ENCODE measurements around the gene C20orf141.
"Not testable (repeated sequence)": the region's sequence is repeated elsewhere in the genome, so short reads cannot be mapped to it uniquely, and the experiment has no call there.

C20orf141 gene, protein sequence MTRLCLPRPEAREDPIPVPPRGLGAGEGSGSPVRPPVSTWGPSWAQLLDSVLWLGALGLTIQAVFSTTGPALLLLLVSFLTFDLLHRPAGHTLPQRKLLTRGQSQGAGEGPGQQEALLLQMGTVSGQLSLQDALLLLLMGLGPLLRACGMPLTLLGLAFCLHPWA

DNA sequence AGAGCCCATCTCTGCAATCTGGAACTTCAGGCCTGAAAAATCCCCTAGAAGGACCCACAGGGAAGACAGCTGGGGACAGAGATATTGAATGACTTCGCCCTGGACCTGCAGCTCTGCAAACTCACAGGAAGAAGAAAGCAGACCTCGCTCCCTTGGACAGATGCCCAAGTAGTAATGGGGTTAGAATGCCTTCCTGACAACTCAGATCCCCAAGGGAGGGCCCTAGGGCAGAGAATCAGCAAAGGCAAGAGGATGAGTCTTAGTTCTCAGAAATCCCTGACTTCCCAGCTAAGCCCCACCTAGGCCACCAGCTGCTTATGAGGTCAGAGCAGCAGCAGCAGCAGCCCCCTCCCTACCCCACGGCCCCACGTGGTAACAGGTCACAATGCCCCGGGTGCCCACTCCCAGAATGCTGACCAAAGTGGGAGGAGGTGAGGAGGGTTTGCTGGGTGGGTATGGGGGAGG is at the start of gene C20orf141:
Gene C20orf141, plus strand, starts transcription at position 401 of the 465 bp plus-strand sequence. CDS start 198 bp downstream, outside the sequence.
- no peak for DNase-seq

DNA sequence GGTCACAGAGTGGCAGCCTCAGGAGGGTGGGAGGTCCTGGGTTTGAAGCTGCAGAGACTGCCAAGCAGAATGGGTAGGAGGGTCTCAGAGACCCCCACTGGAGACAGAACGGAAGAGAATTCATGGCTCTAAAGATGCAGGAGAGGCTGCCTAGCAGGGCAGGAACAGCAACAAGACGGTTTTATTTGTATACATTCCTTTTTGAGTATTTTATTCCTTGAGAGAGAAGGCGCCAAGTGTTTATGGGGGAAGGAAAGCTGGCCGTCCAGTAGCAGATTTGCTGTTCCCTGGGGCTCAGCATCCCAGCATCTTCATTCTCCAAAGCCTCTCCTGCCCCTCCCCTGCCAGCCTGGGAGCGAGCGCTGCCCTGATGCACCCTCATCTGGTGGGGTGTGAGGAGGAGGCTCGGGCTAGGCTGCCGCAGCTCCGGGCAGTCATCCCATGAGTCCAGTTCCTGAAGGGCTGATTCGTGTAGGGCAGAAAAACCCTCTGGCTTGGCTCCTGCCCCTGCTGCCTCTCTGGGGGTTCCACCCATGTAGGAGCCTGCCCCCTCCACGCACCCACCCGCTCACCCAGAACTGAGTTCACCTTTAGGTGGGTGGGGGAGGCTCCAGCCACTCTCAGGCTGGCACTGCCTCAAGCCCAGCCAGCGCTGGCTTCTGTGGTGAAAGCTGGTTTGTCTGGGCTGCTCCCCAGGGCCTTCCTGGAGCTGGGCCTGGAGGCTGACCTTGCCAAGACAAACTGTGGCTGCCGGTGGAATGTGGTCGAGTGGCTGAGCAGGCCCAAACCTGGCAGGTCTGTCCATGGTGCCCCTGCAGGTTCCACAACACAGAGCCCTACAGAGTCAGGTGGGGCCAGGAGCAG is 46.8 kb upstream of the C20orf141 start:
- no peak for DNase-seq

DNA sequence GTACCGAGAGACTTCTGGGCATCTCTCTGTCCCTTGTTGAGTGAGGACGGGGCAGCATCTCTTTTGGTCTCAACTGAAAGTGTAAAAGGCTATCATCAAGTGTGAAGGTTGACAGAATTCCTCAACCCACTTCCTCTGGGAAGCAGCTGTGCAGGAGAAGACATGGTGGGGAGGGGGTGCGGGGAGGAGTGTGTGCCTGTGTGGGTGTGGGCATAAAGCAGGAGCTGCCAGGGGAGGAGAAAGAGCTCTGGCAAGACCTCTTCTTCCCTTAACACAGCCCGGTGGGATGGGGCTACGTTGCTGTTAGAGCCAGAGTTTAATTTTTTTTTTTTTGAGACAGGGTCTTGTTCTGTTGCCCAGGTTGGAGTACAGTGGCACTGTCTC is 46.2 kb upstream of the C20orf141 start:
- no peak for DNase-seq

DNA sequence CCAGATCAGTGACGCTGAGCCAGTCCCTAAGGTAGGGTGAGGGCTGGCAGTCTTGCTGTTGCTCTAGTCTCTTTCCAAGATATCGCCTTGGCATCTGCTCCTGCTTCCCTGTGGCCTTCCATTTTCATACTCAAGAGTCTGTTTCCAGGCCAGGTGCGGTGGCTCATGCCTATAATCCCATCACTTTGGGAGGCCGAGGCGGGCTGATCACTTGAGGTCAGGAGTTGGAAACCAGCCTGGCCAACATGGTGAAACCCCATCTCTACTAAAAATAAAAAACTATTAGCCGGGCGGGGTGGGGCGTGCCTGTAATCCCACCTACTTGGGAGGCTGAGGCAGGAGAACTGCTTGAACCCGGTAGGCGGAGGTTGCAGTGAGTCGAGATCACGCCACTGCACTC is 44.7 kb upstream of the C20orf141 start:
- not testable (repeated sequence) for DNase-seq

DNA sequence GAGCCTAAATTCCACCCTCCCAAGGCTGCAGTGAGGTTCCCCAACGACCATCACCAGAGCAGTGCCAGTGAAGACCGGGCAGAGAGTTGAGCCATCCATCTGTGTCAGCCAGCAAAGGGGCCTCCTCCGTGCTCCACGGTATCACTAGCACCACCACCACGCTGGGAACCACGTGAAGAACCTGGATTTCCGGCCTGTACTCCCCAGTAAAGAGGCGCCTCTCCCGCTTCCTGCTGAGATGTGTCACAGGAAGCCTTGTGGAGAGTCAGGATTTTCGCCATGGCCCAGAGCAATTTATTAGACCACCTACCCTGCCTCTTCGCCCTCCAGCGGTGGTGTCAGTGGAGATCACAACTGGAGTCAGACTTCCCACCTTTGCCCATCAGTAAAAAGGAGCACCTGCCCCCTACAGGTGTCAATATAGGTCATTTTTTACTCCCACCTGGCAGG is 43.1 kb upstream of the C20orf141 start:
- no peak for DNase-seq

DNA sequence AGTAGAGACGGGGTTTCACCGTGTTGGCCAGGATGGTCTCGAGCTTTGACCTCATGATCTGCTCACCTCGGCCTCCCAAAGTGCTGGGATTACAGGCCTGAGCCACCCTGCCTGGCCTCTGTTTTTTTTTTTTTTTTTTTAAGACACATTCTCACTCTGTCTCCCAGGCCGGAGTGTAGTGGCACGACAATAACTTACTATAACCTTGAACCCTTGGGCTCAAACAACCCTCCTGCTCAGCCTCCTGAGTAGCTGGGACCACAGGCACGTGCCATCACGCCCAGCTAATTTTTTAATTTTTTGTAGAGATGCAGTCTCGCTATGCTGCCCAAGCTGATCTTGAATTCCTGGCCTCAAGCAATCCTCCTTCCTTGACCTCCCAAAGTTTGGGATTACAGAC is 41.0 kb upstream of the C20orf141 start:
- DNase-seq, result no peak

DNA sequence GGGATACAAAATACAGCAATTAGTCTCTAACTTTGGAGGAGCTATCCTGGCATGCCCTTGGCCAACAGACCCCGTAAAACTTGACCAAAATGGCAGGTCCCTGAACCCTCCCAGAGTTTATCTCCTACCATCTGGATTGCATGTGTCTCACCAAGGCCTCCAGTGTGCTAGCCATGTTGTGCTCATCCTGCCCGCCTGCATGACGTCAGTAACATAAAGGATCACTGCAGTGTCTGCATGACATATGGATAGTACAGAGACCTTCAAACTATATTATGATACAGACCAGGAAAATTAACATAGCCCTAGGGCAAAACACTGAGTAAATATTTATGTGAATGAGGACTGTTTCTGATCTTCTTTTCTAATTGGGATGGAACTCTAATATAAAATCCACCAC is 39.6 kb upstream of the C20orf141 start:
- DNase-seq, result no peak

DNA sequence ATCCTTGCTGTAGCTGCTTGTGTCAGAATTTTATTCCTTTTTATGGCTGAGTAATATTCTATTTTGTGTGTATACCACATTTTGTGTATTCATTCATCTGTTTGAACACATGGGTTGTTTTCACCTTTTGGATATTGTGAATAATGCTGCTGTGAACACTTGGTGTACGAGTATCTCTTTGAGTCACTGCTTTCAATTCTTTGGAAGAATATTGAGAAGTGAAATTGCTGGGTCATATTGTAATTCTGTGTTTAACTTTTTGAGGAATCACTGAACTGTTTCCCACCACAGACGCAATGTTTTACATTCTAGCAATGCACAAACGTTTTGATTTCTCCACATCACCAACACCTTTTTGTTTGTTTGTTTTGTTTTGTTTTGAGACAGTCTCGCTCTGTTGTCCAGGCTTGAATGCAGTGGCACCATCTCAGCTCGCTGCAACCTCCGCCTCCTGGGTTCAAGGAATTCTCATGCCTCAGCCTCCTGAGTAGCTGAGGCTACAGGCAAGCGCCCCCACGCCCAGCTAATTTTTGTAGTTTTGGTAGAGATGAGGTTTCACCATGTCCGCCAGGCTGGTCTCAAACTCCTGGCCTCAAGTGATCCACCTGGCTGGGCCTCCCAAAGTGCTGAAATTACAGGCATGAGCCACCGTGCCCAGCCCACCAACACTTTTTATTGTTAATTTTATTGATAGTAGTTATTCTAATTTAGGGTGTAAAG is 36.0 kb upstream of the C20orf141 start:
- DNase-seq, result no peak

DNA sequence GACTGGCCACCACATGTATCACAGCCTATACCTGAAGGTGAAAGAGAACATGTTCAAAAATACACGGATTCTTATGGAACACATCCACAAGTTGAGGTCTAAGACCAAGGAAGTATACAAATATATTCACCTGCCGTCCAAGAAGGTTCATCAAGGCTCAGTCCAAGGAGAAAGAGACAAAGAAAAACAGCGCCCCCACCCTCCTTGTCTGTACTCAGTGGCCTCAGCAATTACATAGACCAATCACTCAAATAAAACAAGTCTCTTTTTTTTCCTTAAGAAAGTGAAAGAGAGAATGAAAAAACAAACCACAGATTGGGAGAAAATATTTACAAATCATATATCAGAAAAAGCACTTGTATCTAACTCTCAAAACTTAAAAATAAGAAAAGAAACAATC is 33.8 kb upstream of the C20orf141 start:
- DNase-seq, result no peak

DNA sequence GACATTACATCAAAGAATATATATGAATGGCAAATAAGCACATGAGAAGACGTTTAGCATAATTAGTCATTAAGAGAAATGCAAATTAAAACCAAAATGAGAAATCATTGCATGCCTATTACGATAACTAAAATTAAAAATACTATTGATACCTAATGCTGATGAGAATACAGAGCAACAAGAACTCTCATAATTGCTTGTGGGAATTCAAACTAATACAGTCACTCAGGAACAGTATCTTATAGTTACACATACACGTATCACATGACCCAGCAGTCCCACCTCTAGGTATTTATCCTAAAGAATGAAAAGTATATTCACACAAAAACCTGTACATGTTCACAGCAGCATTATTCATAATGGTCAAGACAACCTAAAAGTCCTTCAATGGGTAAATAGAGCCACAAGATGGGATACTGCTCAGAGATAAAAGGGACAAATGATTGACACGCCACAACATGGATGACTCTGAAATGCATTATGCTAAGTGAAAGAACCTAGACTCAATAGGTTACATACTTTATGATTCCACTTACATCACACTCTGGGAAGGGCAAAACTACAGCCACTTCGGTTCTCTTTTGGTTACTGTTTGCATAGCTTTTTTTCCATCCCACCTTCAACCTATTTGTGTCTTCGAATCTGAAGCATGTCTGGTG is 30.8 kb upstream of the C20orf141 start:
- no peak for DNase-seq

DNA sequence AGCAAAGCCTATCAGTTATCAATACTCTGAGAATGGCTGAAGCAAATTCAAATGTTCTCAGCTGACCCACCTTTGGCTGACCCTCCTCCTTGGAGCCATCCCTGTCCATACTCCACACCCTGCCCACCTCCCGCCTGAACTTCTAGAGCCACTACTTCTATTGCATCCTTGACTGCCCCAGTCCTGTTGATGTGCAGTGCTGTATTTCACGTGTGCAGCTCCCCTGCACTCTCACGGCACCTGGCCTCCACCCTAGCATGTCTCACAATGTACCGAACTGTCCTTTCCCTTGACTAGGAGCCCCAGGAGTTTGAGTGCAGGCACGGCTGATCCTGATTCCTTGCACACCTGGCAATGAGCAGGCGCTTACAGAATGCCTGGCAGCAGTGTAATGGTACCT is 21.3 kb upstream of the C20orf141 start:
- no peak for DNase-seq

DNA sequence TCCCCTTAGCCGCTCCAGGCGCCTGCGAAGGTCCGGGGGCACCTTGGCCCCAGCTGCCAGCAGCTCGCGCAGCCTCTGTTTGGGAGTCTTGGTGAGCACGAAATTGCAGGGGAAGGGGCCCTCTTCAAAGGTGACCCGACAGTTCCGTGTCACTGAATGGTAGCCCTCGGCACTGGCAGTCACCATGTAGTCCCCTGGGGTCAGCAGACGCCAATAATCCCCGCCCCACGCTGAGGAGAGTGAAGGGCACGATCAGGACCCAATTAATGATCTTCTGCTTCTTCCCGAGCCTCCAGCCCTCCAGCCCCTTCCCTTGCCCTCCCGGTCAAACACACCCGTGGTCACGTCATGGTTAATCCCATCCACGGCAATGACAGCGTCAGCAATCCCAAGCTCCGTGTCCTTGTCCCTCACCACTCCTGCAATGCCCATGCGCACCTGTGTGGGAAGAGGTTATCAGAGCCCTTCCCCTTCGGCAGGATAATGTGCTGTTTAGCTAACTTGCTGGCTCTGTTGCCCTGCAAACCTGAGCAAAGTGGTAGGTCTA is 20.5 kb upstream of the C20orf141 start:
- no peak for DNase-seq

DNA sequence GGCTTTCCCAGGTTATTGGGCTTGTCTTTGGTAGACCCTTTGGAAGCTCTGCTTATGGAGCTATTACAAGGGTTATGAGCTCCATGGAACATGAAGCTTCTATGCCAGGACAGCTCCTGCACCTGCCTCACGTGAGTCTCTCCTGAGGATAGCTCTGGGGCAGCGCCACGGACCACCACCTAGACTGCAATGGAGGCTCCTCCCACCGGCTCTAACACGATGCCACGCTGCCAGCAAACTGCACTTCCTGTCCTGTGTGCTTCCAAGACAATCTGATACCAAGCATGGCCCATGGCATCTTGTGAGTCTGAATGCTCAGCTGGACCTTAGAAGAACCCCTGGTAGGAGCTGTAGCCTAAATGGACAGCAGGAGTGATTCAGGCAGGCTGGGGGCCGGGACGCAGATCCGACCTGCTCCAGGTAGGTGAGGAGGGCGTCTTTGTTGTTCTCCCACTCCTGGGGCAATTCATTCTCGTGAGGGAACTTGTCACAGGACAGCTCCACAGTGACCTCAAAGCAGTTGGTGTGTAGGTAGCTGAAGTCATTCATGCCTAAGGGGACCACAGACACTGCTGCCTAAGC is 19.8 kb upstream of the C20orf141 start:
- DNase-seq, result no peak

DNA sequence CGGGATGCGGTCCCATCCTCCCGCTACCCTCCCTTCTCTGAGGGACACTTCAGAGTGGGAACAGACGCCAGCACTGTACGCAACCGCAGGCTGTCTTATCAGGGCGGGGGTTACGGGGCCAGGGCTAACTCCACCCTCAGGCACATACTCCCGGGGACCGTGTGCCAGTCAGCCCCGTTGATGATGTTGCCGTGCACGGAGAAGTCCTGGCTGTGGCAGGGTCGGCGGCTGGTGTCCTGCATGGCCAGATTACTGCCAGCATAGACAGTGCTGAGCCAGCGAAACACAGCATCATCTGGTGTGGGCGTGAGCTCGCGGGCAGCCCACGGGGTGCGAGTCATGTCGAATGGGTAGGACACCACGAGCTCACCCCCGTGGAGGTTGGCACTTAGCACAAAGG is 19.3 kb upstream of the C20orf141 start:
- DNase-seq, result no peak

DNA sequence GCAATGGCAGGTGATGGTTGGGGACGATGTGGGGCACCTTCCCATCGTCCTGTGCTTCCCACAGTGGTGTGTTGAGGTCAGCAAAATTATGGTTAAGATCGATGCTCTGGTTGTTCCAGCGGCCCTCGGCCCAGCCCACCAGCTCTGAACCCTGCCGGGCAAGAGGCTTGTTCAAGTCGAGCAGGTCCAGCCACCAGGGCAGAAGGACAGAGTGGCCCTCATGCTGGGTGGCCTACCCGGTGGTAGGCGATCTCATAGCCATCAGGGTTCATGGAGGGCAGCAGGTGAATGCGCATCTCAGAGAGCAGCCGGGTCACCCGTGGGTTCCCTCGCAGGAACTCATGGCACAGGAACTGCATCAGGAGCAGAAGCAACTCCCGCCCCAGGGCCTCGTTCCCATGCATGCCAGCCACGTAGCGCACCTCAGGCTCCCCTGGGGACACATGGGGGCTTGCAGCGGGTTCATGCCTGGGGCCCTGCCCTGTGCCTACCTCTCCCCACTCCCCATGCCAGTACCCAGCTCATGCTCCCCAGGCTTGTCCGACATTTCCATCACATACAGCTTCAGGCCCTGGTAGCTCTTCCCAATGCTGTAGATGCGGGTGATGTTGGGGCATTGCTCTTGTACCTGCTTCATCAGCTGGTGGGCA is 18.7 kb upstream of the C20orf141 start:
- no peak for DNase-seq

DNA sequence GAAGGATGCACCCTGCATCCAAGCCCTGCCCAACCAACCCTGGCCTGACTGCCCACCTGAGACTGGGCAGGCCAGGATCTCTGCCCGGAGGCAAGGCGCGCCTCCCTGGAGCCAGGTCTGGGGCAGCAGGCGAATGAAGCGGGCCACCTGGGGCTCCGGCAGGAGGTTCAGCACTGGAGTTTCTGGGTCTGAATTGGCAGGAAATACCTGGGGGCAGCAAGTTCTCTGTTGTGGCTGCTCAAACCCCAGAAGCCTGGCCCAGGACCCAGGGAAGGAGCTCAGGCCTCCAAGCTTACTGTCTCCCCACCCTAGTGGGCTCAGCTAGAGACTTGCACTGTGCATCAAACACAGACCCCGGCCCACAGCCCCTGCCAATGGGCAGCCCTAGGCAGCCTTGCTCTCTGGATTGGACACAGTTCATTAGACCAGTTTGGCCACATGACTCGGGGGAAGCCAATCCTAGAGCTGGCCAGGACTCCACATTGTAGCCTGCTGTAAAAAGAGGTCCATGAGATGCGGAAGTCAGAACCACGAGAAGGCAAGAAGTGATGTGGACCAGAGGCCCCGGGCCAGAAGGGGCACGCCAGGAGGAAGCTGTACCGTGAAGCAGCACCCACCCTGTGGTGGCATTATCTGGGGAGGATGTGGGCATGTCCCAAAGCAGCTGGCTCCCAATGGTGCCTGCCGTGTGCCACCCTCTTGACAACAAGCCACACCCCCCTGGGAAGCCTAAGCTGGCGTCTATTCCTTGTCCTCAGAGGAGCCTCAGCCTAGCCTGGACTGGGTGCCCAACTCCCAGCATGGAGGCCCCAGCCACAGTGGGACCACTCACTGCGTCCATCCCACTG is 17.4 kb upstream of the C20orf141 start:
- DNase-seq, result no peak

DNA sequence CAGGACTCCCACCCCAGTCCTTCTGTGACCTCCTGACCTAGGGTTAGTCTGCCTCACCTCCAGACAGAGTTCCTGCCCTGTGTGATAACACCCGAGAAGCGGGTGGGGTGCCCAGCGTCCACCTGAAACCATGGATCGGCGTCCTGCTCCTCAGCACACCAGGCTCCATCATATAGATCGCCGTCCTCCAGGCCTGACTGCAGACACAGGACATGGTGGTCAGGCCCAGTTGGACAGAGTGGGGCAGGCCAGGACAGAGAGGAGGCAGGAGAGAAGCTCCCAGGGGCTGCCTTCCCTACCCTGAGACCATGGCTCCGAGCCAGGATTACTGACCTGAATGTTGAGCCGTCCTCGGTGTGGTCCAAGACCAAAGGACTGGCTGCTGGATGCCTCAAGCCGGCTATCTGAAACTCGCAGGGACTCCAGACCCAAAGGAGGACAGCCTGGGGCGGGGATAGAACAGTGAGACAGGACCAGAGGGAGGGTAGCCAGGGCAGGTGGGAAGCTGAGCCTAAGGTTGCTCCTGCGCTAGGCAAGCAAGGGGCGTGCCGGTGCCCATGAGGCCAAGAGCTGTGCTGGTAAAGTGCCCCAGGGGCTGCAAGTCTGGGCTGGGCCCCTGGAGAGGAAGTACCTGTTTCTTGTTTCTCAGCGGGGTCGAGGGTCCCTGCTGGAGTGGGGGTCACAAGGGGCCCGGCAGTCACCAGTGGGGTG is 16.5 kb upstream of the C20orf141 start:
- no peak for DNase-seq

DNA sequence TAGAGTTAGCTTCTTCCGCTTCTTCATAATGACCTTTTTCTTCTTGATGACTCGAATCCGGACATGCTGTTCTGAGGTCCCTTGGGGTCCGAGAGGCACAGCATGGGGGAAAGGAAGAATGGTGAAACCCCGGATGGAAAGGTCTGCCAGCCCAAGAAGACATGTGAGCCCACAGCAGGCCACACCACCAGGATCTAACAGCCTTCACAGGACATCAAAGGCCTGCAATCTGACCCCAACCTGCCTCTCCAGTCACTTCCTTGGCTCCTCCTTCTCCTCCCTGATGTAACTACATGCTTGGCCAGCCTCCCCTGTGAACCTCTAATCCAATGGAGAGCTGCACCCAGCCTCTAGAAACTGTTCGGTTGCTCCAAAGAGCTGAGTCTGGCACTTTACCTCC is 16.0 kb upstream of the C20orf141 start:
- no peak for DNase-seq

DNA sequence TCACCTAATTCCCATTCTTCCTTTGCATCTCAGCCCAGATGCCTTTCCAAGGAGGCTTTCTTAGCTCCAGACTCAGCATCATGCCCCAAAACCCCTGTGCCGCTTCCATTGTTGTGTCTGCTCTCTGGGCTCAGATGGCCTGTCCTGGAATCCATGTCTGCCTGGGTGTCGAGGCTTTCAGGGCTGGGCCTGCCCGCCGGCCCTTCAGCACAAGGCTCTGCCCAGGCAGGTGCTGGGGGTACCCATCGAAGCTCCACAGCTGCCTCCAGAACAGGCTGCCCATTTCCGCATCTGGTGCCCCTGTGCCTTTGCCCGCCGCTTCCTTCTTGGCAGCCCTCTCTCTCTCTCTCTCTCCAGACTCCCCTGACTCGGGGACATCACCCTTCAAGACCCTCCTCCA is 15.5 kb upstream of the C20orf141 start:
- DNase-seq, result no peak
